HK-2 (cell line): ENCODE results near the gene CELF2.
A peak's percentile ranks its signal among the peaks of the same experiment; 100 is the strongest.

Source experiments
- DNase-seq: peaks from one replicate; pipeline ENCODE4 v3.0.0-alpha.2; 2018; ENCODE audit not compliant: unreplicated experiment

Gene CELF2

DNA sequence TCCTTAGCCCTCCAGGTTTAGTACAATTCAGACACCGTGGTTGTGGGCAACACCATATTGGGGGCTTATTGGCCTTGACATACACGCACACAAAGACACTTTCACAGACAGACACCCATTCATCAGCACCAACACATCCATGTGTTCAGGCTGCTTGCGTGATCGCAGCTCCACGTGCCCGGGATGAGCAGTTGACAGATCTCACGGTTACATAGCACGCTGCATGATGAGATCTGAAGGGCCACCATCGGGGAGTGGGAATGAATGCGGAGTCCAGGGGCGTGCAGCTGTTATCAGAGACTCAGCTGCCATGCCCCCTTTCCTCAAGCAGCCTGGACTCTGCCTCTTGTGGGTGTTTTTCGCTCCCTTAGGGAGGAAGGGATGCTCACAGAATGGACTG, 308.6 kb downstream of the CELF2 start:
- no peak for DNase-seq

DNA sequence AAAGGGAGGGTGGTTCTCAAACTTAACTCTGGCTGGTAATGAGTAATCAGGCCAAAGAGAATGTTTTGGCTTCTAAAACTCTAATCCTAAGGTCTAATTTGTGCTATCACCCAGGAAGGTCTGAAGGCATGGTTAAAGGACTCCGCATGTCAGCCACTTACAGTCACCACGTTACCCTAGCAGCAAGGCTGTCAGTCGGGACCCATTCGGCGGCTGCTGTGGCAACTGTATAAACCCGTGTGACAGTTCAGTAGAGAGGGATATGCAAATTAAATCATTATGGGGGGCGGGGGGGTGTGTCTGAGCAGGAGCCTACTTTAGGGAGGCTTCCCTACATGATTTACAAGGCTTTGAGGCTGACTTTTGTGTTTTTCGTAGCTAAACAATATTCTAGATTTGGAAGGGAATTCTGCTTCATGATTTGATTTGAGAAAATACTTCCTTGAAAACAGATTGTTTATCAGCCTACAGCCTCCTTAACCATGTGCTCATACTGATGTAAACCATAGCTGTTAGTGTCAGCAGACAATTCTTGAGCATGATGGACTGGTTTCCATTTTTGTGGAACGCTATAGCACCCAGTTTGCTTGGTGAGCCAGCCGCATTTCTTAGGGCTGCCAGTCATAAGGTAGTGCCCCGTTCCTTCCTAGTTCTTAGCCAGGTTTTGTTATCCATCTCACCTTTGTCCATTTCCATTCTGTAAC, 309.4 kb downstream of the CELF2 start:
- DNase-seq = no peak

DNA sequence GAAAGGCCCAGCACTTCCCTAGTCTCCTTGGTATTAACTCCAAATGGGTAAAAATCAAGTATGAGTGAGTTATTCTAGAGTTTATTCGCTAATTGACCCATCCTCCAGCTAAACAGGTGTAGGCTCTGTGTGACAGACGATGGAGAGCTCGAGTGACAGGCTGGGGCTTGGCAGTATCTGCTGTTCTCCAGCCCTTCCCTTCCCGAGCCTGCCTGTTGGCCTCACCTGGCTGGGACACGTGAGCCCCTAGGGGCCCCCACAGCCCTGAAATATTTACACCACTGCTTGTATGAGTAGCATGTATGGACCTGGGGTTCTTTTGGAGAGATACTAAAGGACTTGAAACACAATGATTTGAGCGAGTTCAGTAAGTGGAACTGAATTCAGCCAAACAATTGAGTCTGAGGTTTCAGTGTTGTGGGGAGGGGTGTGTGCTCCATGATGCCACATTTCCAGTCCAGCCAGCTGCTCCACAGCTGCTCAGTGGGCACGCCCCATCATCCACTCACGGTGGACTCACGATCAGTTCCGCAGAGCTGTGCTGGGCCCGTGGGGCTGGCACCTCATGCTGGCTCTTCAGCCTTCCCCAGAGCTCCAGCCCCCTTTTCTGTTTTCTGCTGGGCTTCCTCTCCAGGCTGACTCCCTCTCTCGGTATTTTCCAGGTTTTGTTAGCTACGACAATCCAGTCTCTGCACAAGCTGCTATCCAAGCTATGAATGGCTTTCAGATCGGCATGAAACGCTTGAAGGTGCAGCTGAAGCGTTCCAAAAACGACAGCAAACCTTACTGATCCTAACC, 310.8 kb downstream of the CELF2 start:
- DNase-seq = no peak

DNA sequence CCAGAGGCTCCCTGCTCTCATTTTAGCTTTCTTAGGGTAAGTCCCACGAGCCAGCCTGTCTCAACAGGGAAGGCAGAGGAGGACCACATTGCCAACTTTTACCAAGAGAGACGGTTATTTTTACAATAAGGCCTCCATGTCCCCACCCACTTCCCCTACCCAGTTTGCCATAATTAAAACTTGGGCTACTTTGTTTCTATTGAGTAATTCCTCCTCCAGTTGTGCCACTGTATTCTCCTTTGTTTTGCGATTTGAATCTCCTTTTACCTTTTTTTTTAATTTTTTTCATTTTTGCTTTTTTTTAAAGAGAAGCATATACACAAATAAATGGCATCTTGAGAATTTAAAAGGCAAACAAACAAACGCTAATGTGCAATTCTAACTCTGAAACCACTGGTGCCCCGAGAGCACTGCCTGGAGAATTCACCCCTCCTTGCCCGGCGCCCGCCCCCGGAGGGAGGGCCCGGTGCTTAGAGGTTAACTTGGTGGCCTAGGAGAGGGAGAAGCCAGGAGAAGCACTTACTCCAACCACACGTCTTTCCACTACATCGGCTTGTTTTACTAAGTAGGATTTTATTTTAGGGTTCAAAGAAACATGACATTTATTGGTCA, 311.5 kb downstream of the CELF2 start:
- no peak for DNase-seq

DNA sequence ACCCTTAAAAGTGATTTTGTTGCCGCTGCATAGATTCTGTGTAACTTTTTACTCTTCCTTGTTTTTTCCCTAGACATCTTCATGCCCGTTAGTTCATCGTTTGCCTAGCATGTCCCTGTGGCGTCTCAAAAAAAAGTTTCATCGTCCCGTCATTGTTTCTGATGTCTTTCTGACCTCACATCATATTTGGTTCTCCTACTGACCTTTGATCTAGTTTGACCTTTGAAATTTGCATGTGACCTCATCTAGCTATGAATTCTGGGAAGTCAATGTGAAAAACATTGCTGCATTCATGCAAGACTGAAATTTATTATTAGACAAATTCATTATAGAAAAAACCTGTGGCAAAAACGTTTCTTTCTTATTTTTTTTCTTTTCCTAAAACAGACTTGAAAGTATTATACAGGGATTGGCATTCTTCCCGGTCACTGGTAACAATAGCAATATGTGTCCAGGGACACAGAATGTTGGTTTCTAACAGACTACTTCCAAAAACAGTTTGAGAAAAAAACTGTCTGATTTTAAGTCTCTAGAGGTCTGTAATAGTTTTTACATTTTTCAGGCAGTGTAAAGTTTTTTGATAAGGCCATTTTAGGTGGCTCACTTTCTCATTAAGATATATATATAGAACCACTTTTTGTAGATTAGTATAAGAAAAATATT, 312.8 kb downstream of the CELF2 start:
- DNase-seq = no peak

DNA sequence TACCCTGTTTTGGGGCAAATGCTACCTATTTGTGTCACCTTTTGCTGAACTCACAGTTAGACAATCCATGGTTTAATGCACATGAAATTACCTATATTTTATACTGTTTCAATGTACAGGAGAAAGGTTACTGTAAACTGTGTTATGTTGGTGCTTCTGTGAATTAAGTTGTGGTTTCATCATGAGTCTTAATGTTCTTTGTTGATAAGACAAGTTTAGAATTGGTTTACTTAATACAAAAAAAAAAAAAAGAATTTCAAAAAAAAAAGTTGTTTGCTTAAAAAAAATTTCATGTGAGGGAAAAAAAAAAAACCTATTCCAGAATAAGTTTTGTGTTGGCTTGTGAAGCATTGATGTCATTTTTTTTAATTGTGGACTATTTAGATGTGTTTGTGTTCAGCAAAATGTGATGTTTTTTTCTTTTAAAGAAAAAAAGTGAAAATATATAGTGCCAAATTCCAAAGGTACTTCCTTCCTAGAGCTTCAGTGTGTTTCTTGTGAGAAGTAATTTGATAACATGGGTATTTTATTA, 313.4 kb downstream of the CELF2 start:
- no peak for DNase-seq

DNA sequence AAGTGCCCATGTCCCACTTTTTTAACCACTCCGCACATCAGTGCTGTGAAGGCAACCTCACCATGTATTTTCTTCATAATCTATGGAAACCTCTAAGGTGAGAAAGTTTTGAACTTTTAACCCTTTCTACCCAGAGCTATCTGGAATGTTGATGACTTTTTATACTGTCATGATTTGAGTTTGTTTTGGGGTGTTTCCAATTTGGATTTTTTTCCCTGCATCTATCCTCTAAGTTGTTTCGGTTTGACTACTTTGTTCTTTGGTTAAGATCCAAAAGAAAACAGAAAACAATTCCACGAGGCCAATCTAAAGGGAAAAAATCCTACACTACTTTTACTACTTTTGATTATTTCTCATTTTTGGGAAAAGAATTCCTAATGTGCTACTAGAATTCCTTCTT, 314.1 kb downstream of the CELF2 start:
- DNase-seq = no peak

DNA sequence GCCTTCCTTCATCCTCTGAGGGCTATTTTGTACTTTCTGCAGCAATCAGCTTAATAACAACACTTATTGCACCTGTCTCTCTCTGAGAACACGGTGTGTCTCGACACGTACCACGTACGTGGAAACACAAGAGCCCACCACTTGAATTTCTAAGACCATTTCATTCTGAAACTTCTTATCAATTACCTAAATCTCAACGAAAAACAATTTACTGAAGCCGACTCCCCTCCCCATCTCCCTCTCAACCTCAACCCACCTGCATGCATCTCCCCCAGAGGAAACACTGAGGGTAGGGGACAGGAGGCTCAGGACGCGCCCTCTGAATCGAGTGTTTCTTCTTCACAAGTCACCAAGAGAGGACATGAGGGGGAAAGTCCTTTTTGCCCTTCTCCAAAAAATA, 315.2 kb downstream of the CELF2 start:
- no peak for DNase-seq

DNA sequence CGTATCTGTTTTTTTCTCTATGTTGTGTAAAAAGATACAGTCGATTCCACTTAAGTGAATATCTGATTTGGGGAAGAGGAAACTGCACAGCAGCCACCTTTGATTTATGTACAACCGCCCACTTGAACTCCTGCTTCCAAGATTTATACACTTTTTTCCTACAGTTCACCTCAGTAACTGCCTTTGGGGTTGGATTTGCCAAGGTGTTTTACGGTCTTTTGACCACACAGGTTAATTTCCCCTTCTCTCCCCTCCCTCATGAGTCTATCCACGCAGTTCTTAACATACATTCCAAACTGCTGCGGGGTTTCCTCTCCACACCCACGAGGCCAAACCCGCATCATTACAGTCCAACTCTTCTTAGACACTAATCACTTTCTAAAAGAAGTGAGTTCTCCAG, 316.8 kb downstream of the CELF2 start:
- DNase-seq = no peak

DNA sequence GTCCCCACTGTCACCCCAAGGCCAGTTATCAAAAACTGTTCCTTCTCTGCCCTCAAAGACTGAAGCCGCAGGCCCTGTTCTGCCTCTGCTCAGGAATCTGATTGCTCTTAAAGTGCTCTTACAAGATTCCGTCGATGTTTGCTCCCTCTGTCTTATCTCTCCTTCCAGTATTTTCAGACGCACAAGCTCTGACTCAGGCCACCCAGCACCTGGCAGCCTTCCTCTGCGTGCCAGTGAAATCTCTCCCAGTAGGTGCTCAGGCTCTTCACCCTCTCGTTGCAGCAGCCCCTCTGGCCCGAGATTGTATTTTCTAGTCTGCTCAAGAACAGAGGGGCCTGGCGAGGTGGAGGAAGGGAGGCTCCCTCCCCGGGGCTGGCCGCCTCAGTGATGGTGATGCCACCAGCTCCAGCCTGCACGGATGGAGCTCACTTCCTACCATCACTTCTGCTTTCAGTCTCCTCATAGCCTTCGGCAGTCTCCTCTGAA, 317.5 kb downstream of the CELF2 start:
- DNase-seq = no peak

DNA sequence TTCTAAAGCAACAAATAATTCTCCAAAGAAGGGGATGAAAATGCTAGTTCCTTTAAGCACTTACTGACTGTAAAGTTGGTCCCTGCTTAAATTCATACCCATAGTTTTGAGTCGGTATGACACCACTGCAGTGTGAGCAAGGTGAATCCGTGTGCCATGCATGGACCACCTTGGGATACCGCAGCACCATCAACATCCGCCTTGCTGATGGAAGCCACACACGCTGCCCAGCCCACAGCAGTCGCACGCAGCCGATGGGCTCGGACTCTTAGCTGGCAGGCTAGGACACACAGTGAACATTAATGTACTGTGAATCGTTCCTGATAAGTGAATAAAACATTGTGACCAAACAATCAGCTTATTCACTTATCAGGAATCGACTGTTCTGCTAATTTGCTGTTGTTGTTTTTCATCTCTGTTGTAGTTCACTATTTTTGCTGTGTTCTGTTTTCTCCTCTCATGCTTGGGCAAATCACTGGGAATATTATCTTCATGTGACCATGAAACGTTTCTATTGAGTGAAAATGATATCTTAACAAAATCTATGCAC, 318.3 kb downstream of the CELF2 start:
- no peak for DNase-seq

DNA sequence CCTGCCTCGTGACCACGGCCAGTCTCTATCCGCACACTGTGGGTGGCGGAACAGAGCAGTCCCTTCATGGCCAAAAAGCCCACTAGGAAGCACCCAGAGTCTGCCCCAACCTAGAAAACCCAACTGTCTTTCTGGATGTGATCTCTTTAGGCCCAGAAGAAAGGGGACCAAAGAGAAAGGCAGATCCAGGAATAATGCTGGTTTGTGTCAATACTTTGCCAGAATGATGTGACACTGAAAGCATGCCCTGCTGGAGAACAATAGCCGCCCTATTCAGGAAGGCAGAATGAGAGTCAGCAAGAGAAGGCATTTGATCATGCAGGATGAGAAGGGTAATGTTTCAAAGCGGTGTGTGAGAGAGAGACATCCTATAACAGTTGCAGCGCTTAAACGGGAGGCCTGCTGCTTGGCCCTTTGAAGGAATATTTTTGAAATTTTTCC, 319.1 kb downstream of the CELF2 start:
- DNase-seq = no peak

DNA sequence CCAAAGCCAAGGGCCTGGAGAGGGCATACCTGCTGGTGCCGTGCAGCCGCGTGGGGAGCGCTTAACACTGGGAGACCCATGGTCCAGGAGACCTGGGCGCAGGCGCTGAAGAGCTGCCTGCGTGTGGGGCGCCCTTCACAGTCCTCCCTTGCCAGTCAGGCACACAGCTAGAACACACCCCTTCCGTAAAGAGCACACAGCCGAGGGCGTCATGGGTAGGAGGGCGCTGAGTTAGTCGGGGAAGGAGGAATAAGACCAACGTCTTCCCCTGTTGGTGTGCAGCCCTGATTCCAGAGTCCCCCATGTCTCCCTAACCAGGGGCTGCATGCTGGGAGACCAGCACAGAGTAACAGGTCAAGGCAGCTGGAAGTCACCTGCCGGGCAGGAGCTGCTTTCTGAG, 319.8 kb downstream of the CELF2 start:
- no peak for DNase-seq

DNA sequence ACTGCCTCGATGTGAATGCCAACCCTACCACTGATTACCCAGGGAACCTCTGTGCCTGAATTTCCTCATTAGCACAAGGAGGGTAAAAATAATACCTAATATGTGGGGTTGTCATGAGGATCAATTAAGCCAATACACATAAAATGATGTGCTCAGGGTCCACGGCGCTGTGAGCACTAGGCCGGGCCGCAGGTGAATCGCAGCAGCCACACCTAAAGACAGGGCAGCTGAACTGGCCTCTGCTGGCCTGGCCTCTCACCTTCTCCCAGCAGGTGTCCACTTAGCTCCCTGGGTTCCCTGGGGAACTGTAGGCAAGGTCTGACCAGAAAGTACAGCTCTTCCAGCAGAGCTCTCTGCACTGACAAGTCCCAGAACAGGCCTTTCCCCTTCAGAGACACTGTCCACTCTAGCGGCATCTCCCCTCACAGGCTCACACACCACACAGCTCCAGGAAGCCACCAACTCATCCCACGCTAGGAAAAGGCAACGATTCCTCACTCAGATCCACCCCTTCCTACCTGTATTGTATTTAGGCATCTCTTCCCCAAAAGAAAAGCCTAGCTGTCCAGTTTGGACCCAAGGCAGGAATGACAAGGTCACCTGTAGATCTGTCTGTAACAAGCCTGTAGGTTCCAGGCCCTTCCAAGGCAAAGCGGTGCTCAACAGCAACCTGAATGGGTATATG, 320.6 kb downstream of the CELF2 start:
- DNase-seq = no peak

DNA sequence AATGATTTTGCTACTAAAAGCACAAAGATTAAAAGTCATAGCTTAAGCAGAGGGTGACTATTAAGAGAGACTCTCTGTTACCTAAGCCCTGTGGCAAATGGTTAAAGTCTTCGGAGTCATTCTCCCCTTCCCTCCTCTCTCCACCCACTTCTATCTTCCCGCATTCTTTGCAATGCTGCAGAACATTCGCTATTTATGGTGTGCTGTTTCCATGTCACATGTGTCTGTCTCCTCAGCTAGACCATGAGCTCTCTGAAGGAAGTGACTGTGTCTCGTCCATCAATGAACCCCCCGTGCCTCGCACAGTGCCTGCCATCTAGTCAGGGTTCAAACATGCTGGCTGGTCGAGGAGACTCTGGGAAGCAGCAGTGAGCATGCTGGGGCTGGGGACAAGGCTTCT, 321.3 kb downstream of the CELF2 start:
- DNase-seq = no peak

DNA sequence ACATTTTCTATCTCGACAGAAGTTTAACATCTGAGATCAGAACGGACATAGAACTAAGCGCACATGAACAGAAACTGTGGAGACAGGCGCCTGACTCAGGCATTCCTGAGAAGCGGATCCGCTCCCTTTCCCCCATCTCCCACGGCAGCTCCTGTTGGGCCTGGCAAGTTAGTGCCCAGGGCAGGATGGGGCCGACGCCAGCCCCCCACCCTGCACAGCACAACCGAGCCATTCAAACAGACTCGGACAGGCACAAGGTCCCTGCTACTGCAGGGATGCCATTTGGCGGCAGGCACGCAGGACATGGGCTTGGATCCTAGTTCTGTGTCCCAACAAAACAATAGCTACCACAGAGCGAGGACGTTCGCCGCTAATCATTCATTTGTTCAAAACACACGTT, 322.0 kb downstream of the CELF2 start:
- no peak for DNase-seq

DNA sequence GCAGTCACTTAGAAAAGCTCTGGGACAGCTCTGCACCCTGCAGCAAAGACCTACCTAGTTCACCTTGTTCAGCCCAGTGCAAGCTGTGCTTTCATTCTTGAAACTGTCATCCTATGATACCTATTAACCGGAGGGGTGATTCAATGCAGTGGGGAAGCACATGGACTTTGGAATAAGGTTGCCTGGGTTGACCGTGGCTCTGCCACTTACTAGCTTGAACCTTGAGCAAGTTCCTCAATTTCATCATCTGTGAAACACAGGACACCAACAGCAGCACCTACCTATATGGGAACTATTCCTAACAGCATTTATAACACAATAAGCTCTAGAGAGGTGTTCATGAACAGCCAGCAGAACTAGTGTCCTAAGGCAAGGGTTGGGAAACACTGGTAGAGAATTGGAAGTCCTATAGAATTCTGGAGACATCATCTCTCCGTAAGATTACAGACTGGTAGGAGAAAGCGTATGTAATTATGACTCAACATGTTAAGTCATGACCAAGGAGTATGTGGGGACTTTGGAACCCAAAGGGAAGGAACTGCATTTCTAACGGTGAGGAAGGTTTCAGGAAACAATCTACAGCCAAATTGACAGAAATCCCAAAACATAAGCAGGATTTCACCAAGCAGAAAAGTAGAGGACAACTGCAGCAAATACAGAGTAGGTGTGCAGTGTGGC, 323.8 kb downstream of the CELF2 start:
- no peak for DNase-seq

DNA sequence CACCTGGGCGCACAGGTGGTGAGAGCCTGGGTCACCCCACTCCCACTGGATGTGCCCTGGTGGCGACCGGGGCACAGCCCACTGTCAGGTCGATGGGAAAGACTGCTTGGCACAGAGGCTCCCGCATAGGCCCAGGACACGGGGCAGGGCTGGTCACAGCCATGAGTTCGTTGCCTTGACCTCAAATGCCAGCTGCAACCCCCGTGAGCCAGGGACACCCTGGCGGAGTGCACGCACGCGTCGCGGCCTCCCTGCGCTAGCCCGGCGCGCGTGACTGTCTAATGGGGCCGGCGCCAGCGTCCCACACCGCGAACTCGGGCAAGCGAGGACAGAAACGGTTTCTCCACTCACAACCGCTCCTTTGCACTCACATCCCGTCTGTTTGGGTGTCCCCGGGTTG, 326.4 kb downstream of the CELF2 start:
- DNase-seq = no peak

DNA sequence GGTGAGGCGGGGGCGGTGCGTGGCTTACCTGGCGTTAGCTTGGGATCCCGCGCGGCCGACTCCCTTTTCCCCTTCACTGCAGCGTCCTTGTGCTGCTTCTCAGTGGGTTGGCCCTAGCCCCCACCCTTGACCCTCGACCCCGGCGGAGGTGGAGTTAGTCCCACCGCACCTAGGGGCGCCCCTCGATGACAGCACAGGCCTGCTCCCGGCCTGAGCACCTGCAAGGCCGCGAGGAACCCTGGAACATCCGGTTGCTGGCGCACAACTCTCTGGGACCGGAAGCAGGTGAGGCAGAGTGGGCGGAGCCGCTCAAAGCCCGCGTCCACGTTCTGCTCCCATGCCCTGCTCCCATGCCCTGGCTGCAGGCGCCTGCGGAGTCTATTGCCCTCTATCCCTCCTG, 326.9 kb downstream of the CELF2 start:
- no peak for DNase-seq

DNA sequence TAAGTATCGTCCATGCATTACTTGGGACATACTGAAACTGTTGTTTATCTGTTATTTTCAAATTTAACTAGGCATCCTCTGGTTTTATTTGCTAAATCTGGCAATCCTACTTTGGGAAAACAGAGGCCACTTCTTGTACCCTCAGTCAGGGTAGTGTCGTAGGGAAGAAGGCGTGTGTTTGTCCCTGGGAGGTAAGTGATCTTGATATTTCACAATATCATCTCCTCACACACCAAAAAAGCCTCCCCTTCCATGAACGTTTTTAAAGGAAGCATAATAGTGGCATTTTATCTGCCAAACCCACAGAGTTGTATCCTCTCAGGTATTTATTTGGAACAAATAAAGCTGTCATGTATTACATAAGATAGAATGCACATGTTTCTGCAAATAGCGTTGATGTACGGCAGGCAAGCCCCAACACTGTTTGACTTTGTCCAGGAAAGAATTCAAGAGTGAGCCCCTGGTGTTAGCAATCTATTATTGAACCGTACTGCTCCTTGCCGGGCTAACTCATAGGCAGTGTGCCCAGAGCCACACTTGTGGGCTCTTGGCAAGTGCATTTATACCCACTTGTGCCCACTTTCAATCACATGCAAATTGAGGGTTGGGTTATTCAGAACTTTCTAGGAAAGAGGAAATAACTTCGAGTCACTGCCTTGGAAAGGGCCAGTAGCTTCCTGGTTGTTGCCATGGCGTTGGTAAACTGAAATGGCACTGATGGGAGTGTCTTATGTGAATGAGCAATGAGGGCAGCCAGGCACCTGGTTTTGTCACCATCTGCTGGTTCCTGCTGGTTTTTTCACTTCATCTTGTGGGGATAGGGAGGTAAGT, 327.8 kb downstream of the CELF2 start:
- DNase-seq = peak; percentile 7
